AG09319 (cell line): ENCODE measurements around the gene NFKBIA.

Experiments used
- DNase-seq: peaks from one replicate; pipeline ENCODE4 v3.0.0-alpha.2; 2010; ENCODE audit warnings: low read depth; ENCODE audit errors: extremely low read depth
- CTCF ChIP-seq: IDR thresholded peaks from 2 replicates; pipeline ENCODE4 v1.5.1; 2011; ENCODE audit warnings: low read depth, mild to moderate bottlenecking, inconsistent platforms, low read length, moderate library complexity

The NFKBIA gene

GRCh38 chr14:35387713-35388579 lies 16.6 kb downstream of the NFKBIA start:
- no peak for DNase-seq

GRCh38 chr14:35387219-35387618 lies 17.3 kb downstream of the NFKBIA start:
- no peak for TF ChIP-seq CTCF
- DNase-seq, result no peak

More at GRCh38 chr14:35387713-35388579, 16.6 kb downstream of the NFKBIA start:
- no peak for TF ChIP-seq CTCF

- no peak for DNase-seq
- TF ChIP-seq CTCF, result no peak
These were observed 17.9 kb downstream of the NFKBIA start for GRCh38 chr14:35386673-35387125.

GRCh38 chr14:35385042-35385839 lies 19.3 kb downstream of the NFKBIA start:
- peak; percentile 69 for DNase-seq
- TF ChIP-seq CTCF, result no peak

- DNase-seq, result peak; percentile 66
- TF ChIP-seq CTCF, result no peak; the same call in none of the 2 replicates
These were observed 20.0 kb downstream of the NFKBIA start for GRCh38 chr14:35384455-35385041.

- no peak for DNase-seq
- no peak for TF ChIP-seq CTCF
These were observed 20.7 kb downstream of the NFKBIA start for GRCh38 chr14:35383569-35384454.
